IMR-90 (cell line): Measurements from ENCODE around the gene FUT8. TPM values are rescaled to one million over a fixed set of nuclear protein-coding genes. Genes with fewer than 3 reads are reported as not detected.

Source experiments
- ATAC-seq: fragments of 200-7000 bp; cut with Tn5 transposase; 2 replicates; pipeline ENCODE4 v1.9.1; 2020; ENCODE audit warnings: low read depth, mild to moderate bottlenecking, moderate library complexity
- BruUV-seq: library from RNA; stranded (reverse); fragments of 400-500 nt; replicated peaks from 2 replicates; lab custom pipeline; 2021; lab: Mats Ljungman, UMichigan
- CTCF ChIA-PET: fragments of 300-600 bp; formaldehyde crosslinking; extraction: SDS; loops from one replicate; lab custom pipeline; 2021; ENCODE audit warnings: antibody characterized with exemption; lab: Yijun Ruan, JAX
- POLR2A ChIA-PET: fragments of 300-600 bp; sonication (Branson Sonifier 250); formaldehyde crosslinking; loops from one replicate; lab custom pipeline; 2022; ENCODE audit warnings: antibody characterized with exemption; ENCODE audit not compliant: unreplicated experiment; lab: Charles Lee
- DNase-seq: peaks from one replicate; pipeline ENCODE4 v3.0.0; 2013
- H2AFZ ChIP-seq: replicated peaks from 2 replicates; pipeline ENCODE3; 2013; ENCODE audit warnings: low read length, mild to moderate bottlenecking; ENCODE audit not compliant: poor library complexity
- H2AK5ac ChIP-seq: 2 replicates; pipeline ENCODE4 v1.6.1; 2013; ENCODE audit warnings: low read depth, low read length, inconsistent platforms
- H2AK9ac ChIP-seq: replicated peaks from 2 replicates; pipeline ENCODE3; 2013; ENCODE audit warnings: mild to moderate bottlenecking, low read depth, low read length, moderate library complexity; ENCODE audit not compliant: poor library complexity
- H2BK120ac ChIP-seq: 2 replicates; pipeline ENCODE4 v1.6.1; 2013; ENCODE audit warnings: low read depth, low read length, inconsistent platforms
- H2BK15ac ChIP-seq: 3 replicates; pipeline ENCODE4 v1.6.1; 2013; ENCODE audit warnings: low read depth, low read length, inconsistent platforms
- H2BK20ac ChIP-seq: 2 replicates; pipeline ENCODE4 v1.6.1; 2013; ENCODE audit warnings: low read depth, mild to moderate bottlenecking, inconsistent platforms, low read length, moderate library complexity
- H2BK5ac ChIP-seq: 2 replicates; pipeline ENCODE4 v1.6.1; 2013; ENCODE audit warnings: mild to moderate bottlenecking, low read depth, low read length, inconsistent platforms; ENCODE audit not compliant: poor library complexity, severe bottlenecking
- H3K14ac ChIP-seq: replicated peaks from 2 replicates; pipeline ENCODE4 v1.6.1; 2013; ENCODE audit warnings: low read depth, low read length, inconsistent platforms
- H3K18ac ChIP-seq: 2 replicates; pipeline ENCODE4 v1.6.1; 2013; ENCODE audit warnings: low read depth, low read length, control low read depth
- H3K23ac ChIP-seq: 2 replicates; pipeline ENCODE4 v1.6.1; 2013; ENCODE audit warnings: low read depth, low read length, inconsistent platforms
- H3K27ac ChIP-seq: 2 replicates; pipeline ENCODE4 v1.5.1; 2013; ENCODE audit warnings: mild to moderate bottlenecking, control low read depth, low read length; ENCODE audit not compliant: insufficient read depth
- H3K27me3 ChIP-seq: 2 replicates; pipeline ENCODE4 v1.6.1; 2013; ENCODE audit warnings: low read length; ENCODE audit not compliant: control insufficient read depth, insufficient read depth
- H3K36me3 ChIP-seq: 2 replicates; pipeline ENCODE4 v1.6.1; 2013; ENCODE audit warnings: low read length, mixed read lengths; ENCODE audit not compliant: control insufficient read depth, insufficient read depth
- H3K4ac ChIP-seq: 2 replicates; pipeline ENCODE4 v1.6.1; 2013; ENCODE audit warnings: low read depth, low read length, inconsistent platforms
- H3K4me1 ChIP-seq: 2 replicates; pipeline ENCODE4 v1.6.1; 2013; ENCODE audit warnings: low read length, mixed read lengths; ENCODE audit not compliant: control insufficient read depth, insufficient read depth
- H3K4me2 ChIP-seq: 2 replicates; pipeline ENCODE4 v1.6.1; 2013; ENCODE audit warnings: low read depth, mild to moderate bottlenecking, control low read depth, low read length, moderate library complexity
- H3K4me3 ChIP-seq: 2 replicates; pipeline ENCODE4 v1.5.1; 2013; ENCODE audit warnings: low read depth, mild to moderate bottlenecking, control low read depth, low read length, moderate library complexity; ENCODE audit not compliant: insufficient read depth
- H3K56ac ChIP-seq: 2 replicates; pipeline ENCODE4 v1.6.1; 2013; ENCODE audit warnings: low read length, inconsistent platforms; ENCODE audit not compliant: insufficient read depth; ENCODE audit errors: extremely low read depth
- H3K79me1 ChIP-seq, 2 experiments: 2 replicates each; pipeline ENCODE4 v1.6.1; 2013; ENCODE audit warnings: low read length in 2 of 2, inconsistent platforms in 1 of 2, low read depth in 1 of 2
- H3K9ac ChIP-seq: 2 replicates; pipeline ENCODE4 v1.6.1; 2013; ENCODE audit warnings: low read depth, low read length, control low read depth
- H3K9me1 ChIP-seq: 2 replicates; pipeline ENCODE4 v1.6.1; 2013; ENCODE audit warnings: low read length, inconsistent platforms; ENCODE audit not compliant: insufficient read depth
- H3K9me3 ChIP-seq: 2 replicates; pipeline ENCODE4 v1.6.1; 2013; ENCODE audit warnings: low read length; ENCODE audit not compliant: control insufficient read depth, insufficient read depth
- H4K20me1 ChIP-seq: 2 replicates; pipeline ENCODE4 v1.6.1; 2013; ENCODE audit warnings: low read length, inconsistent platforms; ENCODE audit not compliant: insufficient read depth
- H4K5ac ChIP-seq: 2 replicates; pipeline ENCODE4 v1.6.1; 2013; ENCODE audit warnings: mild to moderate bottlenecking, low read depth, low read length, control low read depth
- H4K8ac ChIP-seq, 2 experiments: 2 replicates each; pipeline ENCODE4 v1.6.1; 2013; ENCODE audit warnings: low read depth in 2 of 2, low read length in 2 of 2, control low read depth in 1 of 2, inconsistent platforms in 1 of 2
- H4K91ac ChIP-seq: 2 replicates; pipeline ENCODE4 v1.6.1; 2013; ENCODE audit warnings: low read depth, low read length, inconsistent platforms; ENCODE audit not compliant: insufficient read depth
- BHLHE40 ChIP-seq: fragments of 150-350 bp; IDR thresholded peaks from 2 replicates; pipeline ENCODE4 v1.6.1; 2016; ENCODE audit warnings: mild to moderate bottlenecking, low read depth, low read length
- CEBPB ChIP-seq: IDR thresholded peaks from 2 replicates; pipeline ENCODE4 v1.6.1; 2012; ENCODE audit warnings: low read depth, low read length, improper control_type of control experiment
- CHD1 ChIP-seq: IDR thresholded peaks from 2 replicates; pipeline ENCODE4 v1.6.1; 2012; ENCODE audit warnings: low read depth, low read length, improper control_type of control experiment
- FOS ChIP-seq: fragments of 150-350 bp; IDR thresholded peaks from 2 replicates; pipeline ENCODE4 v1.6.1; 2016; ENCODE audit warnings: low read depth, low read length
- MAFK ChIP-seq: IDR thresholded peaks from 2 replicates; pipeline ENCODE4 v1.6.1; 2012; ENCODE audit warnings: low read depth, low read length, improper control_type of control experiment
- MAZ ChIP-seq: IDR thresholded peaks from 2 replicates; pipeline ENCODE4 v1.6.1; 2012; ENCODE audit warnings: low read depth, mild to moderate bottlenecking, low read length, improper control_type of control experiment, moderate library complexity, borderline replicate concordance
- MXI1 ChIP-seq: IDR thresholded peaks from 2 replicates; pipeline ENCODE4 v1.6.1; 2012; ENCODE audit warnings: low read depth, mild to moderate bottlenecking, low read length, moderate library complexity, borderline replicate concordance
- NFE2L2 ChIP-seq: fragments of 150-350 bp; IDR thresholded peaks from 2 replicates; pipeline ENCODE4 v1.6.1; 2016; ENCODE audit warnings: low read depth, mild to moderate bottlenecking, low read length
- POLR2A ChIP-seq: IDR thresholded peaks from 2 replicates; pipeline ENCODE4 v1.6.1; 2012; ENCODE audit warnings: mild to moderate bottlenecking, low read depth, low read length
- RAD21 ChIP-seq: IDR thresholded peaks from 2 replicates; pipeline ENCODE4 v1.6.1; 2012; ENCODE audit warnings: low read length, improper control_type of control experiment
- RCOR1 ChIP-seq: IDR thresholded peaks from 2 replicates; pipeline ENCODE4 v1.6.1; 2012; ENCODE audit warnings: mild to moderate bottlenecking, low read length, improper control_type of control experiment; ENCODE audit not compliant: insufficient replicate concordance
- RFX5 ChIP-seq: IDR thresholded peaks from 2 replicates; pipeline ENCODE4 v1.8.0; 2012; ENCODE audit warnings: low read depth, mild to moderate bottlenecking, low read length, moderate library complexity
- SMC3 ChIP-seq: fragments of 150-350 bp; IDR thresholded peaks from 2 replicates; pipeline ENCODE4 v1.6.1; 2016; ENCODE audit warnings: low read depth, mild to moderate bottlenecking, antibody characterized with exemption, low read length, moderate library complexity
- WGBS, 2 experiments: methylation state at CpG; one replicate each; pipeline versions ENCODE4 v1.1.5 to v1.1.7; 2013; ENCODE audit warnings: missing lambda C conversion rate in 2 of 2; ENCODE audit not compliant: insufficient read length in 1 of 2; ENCODE audit errors: extremely low coverage in 2 of 2; 5-methylcytosine and 5-hydroxymethylcytosine counted together
- dilution Hi-C: fragments of 300-500 bp; cut with HindIII; formaldehyde crosslinking; loops from one replicate; pipeline ENCODE4 v1.14.3; 2018; ENCODE audit warnings: low sequenced_read_pairs; ENCODE audit not compliant: unreplicated experiment
- in situ Hi-C: fragments of 300-500 bp; cut with MboI; formaldehyde crosslinking; loops from 3 replicates; pipeline ENCODE4 v1.14.3; 2019; ENCODE audit warnings: low sequenced_read_pairs, inconsistent platforms, mixed read lengths
- intact Hi-C: fragments of 100-400 bp; cut with micrococcal nuclease; formaldehyde crosslinking; loops from 2 replicates; pipeline ENCODE4 v1.10.0; 2022
- polyA plus RNA-seq, 3 experiments: library from polyadenylated mRNA; depleted of rRNA; stranded (reverse); fragments of >200 nt; gene quantifications; 2 replicates each; pipeline ENCODE4 v1.2.3, GENCODE V29; 2012; ENCODE audit warnings: low replicate concordance in 1 of 3
- total RNA-seq: library from RNA; depleted of rRNA; stranded (reverse); fragments of >200 nt; gene quantifications from 2 replicates; pipeline ENCODE4 v1.2.3, GENCODE V29; 2012
- TF ChIP-seq, protein P1 (sequence below): fragments of 150-350 bp; IDR thresholded peaks from 2 replicates; pipeline ENCODE4 v1.6.1; 2017; ENCODE audit warnings: mild to moderate bottlenecking, antibody characterized with exemption, low read length, low read depth
- TF ChIP-seq, protein P2 (sequence below): fragments of 150-350 bp; IDR thresholded peaks from 2 replicates; pipeline ENCODE4 v1.6.1; 2016; ENCODE audit warnings: low read depth, mild to moderate bottlenecking, low read length, moderate library complexity, borderline replicate concordance
- TF ChIP-seq, protein P3 (sequence below): conservative IDR thresholded peaks from 2 replicates; pipeline ENCODE4 v1.5.1; 2012; ENCODE audit warnings: mild to moderate bottlenecking, low read depth, low read length, improper control_type of control experiment

The FUT8 gene
- total and polyA plus RNA-seq, 2 of the 4 experiments (the other 2 are of a cell fraction), result 15.6 to 72.9 TPM

DNA sequence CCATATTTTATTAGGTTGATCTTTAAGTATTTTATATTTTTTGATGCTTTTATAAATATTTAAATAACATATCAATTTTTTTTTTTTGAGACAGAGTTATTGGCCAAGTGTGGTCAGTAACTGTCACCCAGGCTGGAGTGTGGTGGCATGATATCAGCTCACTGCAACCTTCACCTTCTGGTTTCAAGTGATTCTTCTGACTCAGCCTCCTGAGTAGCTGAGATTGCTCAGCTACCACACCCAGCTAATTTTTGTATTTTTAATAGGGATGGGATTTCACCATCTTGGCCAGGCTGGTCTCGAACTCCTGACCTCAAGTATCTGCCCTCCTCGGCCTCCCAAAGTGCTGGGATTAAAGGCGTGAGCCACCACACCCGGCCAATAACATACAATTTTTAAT lies 71.1 kb downstream of the FUT8 start:
- Histone ChIP-seq H3K18ac (no peak overlapping the region), H2AK5ac (no peak overlapping the region), H3K14ac (no peak overlapping the region), H3K4me1 (no peaks in the 10 kb centered on the region; the same call in 1 of the 2 replicates), H2BK5ac (no peak overlapping the region), H4K20me1 (no peaks in the 10 kb centered on the region), H2BK15ac (no peak overlapping the region), H2AFZ (no peak overlapping the region), H3K27ac (no peak overlapping the region), H4K5ac (no peak overlapping the region), H3K9me3 (no peaks in the 10 kb centered on the region), H4K91ac (no peak overlapping the region), H3K23ac (no peak overlapping the region), H3K4me3 (no peak overlapping the region), H3K4me2 (no peak overlapping the region), H3K9me1 (no peaks in the 10 kb centered on the region), H2AK9ac (no peak overlapping the region), H3K4ac (no peak overlapping the region), H3K9ac (no peak overlapping the region), H4K8ac (no peak overlapping the region), H3K79me1 (peaks cover 5 to 16% of the 10 kb centered on the region in 2 experiments; a peak in 3 of 4 replicates), H3K36me3 (no peaks in the 10 kb centered on the region), H2BK120ac (no peak overlapping the region), H3K27me3 (no peaks in the 10 kb centered on the region), H2BK20ac (no peak overlapping the region), H3K56ac (no peak overlapping the region)
- POLR2A ChIA-PET, result no interaction called here
- DNase-seq (peak; percentile 14), ATAC-seq (no peak)
- intact Hi-C loops, result no loop called here
- no TSS peak for BruUV-seq
- in situ Hi-C loops, result no loop called here
- no CpG with 5 or more reads among the region's 4 CpGs for WGBS, 2 experiments
- CTCF ChIA-PET, result interaction anchor here (0.6 to 0.7 kb wide), 2 partner anchors 9 to 28 kb away, joined by 3 to 4 read pairs; no protein-coding TSS in a partner anchor
- TF ChIP-seq FOS (no peak), POLR2A (no peak), MAFK (no peak), MXI1 (no peak), MAZ (no peak), SMC3 (no peak), BHLHE40 (no peak), RAD21 (no peak), CHD1 (no peak), RCOR1 (no peak), RFX5 (no peak), CEBPB (no peak), NFE2L2 (no peak)
- TF ChIP-seq, protein P1, sequence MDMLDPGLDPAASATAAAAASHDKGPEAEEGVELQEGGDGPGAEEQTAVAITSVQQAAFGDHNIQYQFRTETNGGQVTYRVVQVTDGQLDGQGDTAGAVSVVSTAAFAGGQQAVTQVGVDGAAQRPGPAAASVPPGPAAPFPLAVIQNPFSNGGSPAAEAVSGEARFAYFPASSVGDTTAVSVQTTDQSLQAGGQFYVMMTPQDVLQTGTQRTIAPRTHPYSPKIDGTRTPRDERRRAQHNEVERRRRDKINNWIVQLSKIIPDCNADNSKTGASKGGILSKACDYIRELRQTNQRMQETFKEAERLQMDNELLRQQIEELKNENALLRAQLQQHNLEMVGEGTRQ, result no peak
- TF ChIP-seq, protein P2, sequence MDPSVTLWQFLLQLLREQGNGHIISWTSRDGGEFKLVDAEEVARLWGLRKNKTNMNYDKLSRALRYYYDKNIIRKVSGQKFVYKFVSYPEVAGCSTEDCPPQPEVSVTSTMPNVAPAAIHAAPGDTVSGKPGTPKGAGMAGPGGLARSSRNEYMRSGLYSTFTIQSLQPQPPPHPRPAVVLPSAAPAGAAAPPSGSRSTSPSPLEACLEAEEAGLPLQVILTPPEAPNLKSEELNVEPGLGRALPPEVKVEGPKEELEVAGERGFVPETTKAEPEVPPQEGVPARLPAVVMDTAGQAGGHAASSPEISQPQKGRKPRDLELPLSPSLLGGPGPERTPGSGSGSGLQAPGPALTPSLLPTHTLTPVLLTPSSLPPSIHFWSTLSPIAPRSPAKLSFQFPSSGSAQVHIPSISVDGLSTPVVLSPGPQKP, result no peak
- TF ChIP-seq, protein P3, sequence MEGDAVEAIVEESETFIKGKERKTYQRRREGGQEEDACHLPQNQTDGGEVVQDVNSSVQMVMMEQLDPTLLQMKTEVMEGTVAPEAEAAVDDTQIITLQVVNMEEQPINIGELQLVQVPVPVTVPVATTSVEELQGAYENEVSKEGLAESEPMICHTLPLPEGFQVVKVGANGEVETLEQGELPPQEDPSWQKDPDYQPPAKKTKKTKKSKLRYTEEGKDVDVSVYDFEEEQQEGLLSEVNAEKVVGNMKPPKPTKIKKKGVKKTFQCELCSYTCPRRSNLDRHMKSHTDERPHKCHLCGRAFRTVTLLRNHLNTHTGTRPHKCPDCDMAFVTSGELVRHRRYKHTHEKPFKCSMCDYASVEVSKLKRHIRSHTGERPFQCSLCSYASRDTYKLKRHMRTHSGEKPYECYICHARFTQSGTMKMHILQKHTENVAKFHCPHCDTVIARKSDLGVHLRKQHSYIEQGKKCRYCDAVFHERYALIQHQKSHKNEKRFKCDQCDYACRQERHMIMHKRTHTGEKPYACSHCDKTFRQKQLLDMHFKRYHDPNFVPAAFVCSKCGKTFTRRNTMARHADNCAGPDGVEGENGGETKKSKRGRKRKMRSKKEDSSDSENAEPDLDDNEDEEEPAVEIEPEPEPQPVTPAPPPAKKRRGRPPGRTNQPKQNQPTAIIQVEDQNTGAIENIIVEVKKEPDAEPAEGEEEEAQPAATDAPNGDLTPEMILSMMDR, result no peak
- dilution Hi-C loops, result no loop called here
